HG02970 (cell line): Measurements from ENCODE around the gene KCNK5.

ENCODE experiments used
- ATAC-seq: cut with Tn5 transposase; IDR thresholded peaks from one replicate; pipeline ENCODE4 v1.9.1; 2021; ENCODE audit warnings: mild to moderate bottlenecking, moderate library complexity, moderate number of reproducible peaks; ENCODE audit not compliant: unreplicated experiment, low FRiP score

KCNK5 gene

GRCh38 chr6:39151211-39151610 is 78.1 kb downstream of the KCNK5 start:
- no peak for ATAC-seq

DNA sequence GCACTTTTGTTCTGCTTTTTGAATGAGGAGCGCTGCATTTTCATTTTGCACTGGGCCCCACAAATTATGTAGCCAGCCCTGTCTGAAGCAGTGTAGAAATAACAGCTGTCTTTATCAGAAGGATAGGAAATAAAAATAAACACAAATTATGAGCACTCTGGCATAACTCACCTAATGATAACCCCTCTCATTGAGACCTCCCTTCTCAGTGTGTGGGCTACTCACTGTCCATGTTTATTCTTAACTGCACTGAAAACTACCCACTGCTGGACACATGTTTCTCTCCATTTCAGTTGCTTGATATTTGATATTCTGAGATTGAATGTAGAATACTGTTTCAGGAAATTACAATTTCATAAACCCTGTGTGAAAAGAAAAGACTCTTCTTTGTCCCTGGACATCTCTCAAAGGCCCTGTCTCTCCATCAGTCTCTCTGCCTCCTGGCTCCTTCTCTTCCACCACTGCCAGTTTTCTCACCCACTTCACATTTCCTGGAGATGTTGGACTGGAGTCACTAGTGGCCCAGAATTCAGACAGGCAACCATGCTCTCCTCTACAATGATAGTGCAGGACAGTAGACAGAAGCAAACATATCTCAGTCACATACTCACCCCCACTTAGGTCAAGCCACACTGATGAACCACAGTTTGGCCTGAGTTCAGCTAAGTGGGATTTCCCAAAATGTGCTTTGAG is 84.6 kb downstream of the KCNK5 start:
- no peak for ATAC-seq

DNA sequence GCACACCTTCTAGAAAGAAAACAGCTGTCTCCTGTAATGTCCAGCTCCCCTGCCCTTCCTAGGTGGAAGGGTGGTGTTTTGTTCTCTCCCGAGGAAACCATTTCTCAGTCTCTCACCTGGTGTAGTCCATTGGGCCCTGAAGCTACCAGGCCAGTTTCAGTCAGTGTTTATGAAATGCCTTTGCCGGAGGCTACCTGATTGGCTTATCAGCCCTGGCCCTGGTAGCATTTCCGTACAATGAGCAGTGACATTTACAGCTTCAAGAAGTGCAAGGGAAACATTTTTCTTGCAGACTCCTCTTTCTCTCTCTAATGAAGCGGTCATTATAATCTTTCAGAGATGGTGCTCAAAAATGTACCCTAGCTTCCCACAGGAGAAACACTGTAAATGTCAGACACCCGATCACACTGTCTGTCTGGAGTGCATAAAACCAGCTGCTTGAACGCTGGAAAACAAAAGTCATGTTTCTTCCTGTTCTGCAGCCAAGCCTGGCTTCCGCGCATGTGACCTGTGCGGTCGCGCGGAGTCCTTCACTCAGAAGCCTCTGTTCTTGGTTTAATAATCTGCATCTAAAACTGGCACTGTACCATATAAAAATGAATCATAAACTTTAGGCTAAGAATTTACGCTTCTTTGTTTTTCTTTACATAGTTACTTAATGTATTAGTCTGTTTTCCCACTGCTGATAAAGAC is 85.9 kb downstream of the KCNK5 start:
- ATAC-seq: no peak

DNA sequence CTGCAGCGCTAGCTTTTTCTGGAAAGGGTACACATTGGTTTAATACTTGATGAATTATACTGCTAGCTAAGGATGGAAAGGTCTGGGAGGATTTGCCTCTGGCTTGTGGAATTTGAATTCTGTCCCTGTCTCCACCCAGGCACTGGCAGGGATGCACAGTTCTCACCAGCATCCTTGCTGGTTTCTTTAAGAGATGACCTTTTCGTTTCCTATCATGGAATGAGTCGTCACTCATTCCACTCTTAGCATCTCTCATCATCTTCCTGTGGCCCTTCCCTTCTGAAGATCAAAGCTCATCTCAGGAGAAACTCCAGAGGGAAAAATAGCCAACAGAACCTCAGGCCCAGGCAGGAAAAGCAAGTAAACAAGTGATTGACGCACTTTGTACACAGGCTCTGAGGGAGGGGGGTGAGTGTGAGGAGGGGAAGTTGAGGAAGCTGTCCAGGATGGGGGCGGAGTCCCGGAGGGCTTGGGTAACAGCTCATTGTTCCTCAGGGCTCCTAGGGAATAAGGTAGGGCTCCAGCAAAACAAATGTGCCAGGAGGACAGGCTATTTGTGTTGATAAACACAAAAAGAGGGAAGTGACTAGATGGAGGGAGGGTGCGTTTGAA is 88.6 kb downstream of the KCNK5 start:
- no peak for ATAC-seq
